Measurements from ENCODE around the gene C1orf35.
A peak's percentile ranks its signal among the peaks of the same experiment; 100 is the strongest.

Gene C1orf35

DNA sequence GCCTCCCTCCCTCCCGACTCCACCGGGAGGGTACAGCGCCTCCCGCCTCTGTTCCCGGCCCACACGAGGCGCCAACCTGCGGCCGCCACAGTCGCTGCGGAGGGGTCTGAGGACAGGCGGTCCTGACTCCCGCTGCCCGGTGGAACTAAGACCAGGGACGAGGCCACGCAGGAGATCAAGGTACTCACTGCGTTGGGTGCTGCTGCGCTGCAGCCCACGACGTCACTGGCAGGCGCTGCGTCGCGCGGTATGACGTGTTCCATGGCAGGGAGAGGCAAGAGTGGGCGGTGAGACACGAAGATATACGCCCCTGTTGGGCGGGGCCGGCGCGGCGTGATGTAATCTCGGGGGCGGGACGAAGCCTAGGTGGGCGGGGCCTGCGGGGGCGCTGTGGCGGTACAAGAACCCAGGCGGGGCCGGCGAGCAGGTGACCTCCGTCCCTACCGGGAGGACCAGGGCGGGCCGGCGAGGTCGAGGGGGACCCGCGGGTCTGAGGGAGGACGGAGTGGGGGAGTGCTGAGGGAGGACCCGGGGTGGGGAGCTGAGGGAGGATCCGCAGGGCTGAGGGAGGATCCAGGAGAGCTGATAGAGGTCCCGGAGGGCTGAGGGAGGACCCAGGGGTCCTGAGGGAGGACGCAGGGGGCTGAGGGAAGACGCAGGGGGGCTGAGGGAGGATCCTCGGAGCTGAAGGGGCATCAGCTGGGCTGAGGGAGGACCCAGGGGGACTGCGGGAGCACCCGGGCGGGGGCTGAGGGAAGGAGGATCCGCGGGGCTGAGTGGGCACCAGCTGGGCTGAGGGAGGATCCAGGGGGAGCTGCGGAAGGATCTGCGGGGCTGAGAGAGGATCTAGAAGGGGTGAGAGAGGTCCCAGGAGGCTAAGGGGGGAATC, 6.2 kb upstream of the C1orf35 start, which contains the start of gene MRPL55:
TSS of gene MRPL55 (minus strand) at position 227 of the 889 bp plus-strand sequence. CDS start 1,039 bp downstream, outside the sequence.
- DNase-seq: peak; percentile 98

DNA sequence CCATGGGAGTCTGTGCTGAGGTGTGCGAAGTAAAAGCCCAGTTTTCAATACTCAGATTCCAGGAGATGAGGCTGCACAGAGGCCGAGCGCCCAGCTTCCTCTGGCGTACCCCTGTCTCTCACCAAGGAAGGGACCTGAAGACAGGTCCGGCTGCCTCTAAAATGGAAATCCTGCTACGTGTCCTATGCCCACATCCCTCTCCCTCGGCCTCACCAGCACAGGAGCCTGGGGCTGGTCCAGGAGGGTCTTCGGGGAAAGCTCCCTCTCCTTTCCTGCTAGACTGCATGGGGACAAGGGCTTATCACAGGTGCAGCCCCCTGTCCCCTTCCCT, 5.6 kb upstream of the C1orf35 start:
- no peak for DNase-seq

DNA sequence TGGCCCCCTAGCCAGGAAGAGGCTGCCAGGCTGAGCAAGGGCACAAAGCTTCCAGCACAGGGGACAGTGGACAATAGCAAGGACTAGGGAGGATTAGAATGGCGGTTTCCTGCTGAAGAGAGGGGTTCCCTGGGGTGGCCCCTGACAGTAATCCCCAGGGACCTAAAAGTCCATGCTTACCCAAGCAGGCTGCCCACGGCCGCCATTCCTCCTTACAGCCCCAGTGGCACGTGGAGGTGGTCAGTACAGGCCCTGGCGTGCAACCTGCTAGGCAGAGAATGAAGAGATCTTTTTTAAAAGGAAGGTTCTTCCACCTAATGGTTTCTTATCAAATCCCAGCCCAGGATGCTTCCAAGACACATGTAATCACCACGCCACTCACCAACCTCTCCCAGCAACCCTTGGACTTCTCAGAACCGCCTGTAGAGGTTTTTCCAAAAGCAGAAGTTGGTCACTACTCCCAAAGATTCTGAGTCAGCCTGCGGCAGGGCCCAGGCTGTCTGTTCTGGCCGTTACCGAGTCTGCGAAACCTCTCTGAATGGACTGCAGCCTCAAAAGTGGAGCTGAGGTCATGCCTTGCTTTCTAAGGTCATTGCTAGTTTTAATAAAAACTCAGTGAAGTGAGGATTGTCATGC, 5.0 kb upstream of the C1orf35 start:
- no peak for DNase-seq

DNA sequence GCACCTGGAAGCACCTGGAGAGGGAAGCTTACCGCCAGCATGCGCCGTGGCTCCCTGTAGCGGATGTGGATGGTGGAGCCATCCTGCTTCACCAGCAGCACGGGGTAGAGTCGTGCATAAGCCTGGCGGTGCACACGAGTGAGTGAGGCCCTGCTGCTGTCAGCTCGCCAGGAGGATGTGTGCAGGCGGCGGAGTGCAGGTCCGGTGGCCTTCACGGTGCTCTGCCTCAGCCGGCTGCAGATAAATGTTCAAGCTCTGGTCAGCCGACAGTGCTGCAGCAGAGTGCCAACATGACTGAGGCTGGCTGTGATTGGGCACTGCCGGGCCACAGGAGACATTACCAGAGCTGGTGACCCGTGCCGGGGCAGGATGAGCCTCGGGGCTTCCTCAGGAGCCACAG, 4.5 kb upstream of the C1orf35 start:
- no peak for DNase-seq

- DNase-seq: no peak
These were observed 3.6 kb upstream of the C1orf35 start for GRCh38 chr1:228106800-228107054.

DNA sequence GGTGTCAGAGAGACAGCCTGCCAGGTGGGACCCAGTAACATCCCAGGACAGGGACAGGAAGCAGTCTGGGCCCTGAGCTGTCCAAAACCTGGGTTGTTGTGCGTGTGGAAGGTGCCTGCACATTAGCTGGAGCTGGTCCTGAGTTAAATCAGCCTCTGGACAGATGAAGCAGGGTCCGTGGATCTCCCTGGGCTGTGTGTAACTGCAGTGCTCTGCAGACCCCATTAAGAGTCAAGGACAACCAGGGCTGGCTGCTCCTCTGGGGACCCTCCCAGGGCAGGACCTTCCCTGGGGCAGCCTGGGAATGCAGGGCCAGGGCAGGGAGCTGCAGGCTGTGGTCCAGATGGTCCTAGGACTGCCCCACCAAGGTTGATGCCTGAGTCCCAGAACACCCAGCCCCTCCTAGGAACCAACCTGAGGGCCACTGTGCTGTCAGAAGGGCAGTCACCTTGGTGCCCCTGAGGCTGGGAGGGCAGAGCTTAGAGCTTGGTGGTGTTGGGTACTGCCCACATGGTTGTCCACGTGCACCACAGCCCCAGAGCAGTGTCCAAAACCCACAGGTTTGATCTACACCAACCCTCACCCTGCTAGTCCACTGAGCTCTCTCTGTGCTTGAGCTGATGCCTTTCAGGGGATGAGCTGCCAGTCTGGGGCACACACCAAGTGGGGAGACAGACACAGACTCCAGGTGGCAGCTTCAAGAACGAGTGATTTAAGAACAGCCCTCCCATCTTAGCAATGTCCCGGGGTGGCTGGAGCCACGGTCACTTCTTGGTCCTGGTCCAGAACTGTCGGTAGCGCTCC, 3.1 kb upstream of the C1orf35 start:
- no peak for DNase-seq

DNA sequence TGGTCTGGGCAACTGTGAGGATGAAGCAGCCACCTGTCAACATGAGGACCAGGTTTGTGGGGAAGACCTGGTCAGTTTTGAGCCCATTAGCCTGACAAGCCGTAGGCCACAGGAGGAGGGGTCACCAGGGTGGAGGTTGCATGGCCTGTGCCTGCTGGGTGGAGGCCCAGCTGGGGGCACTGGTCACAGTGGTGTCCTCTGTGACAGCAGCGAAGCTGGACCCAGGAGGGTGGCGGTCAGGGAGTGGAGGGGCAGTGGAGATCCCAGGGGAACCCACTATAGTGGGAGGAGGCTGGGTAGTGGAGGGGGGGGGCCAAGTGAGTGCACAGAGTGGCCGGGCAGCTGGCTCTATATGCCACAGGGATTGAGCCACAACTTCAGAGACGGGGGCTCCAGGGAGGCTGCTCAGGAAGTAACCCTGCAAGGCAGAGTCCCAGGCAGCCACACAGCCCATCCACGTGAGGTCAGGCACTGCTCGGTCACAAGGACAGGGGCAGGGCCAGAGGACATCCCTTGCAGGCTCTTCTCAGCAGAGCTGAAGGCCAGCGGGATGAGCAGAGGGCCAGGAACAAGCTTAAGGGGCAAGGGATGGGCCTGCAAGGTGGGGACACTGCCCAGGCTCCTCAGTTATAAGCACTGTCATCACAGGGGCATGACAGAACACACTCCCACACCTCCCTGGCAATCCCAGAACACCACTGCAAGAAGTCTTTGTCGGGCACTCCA, 2.3 kb upstream of the C1orf35 start:
- no peak for DNase-seq

- DNase-seq: no peak
These were observed 1.6 kb upstream of the C1orf35 start for GRCh38 chr1:228104526-228105269.

DNA sequence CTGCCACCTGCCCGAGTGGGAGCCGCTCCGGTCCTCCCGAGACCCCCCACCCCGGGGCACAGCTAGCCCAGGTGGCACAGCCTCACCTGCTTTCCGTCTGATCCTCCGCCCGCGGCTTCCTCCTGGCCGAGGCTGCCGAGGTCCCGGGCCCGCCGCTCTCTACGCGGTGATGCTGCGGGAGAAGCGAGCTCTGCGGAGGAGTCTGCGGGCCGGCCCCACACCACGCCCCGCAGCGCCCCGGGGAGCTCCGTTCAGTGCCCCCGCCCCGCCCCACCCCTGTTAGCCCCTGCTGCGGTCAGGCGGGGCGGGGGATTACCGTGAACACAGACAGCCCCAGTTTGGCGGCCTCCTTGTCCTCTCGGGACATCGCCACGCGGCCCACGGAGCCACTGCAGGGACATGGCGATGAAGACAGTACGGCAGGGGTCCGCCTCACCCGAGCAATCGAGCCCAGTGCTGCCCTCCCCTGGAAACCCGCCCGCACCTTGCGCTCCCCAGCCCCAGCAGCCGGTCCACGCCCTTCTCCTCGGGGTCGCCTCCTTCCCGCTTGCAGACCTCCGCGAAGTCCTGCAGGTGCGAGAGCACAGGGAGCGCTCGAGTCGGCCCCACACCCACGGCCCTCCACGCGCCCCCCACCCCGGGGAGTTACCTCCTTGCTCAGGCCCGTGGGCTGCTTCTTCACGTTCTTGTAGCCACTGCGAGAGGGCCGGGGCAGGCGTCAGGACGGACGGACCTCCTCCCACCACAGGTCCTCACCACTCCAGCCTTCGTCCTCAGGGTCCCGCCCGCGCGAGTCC, 933 bp downstream of the C1orf35 start:
- peak; percentile 70 for DNase-seq

GRCh38 chr1:228101614-228101993, 1.5 kb downstream of the C1orf35 start:
- DNase-seq: no peak

- no peak for DNase-seq
These were observed 2.1 kb downstream of the C1orf35 start for GRCh38 chr1:228100822-228101613.

DNA sequence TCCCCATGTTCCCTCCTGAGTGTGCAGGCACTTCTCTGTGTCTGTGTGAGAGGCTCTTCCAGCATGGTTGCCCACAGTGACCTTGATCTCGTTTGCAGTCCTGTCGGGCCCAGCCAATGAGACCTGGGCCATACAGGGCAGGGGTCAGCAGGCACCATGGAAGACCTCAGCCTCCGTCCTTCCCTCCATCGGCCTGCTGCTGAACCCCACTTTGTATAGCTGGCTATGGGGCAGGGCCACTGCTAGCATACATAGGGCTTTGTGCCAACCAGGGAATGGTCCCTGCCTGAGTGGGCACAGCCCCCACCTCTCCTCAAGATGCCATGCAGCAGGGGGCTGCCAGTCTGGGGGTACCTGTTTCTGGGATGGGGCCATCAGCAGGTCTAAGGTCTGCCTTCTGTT, 3.8 kb downstream of the C1orf35 start:
- DNase-seq: no peak

GRCh38 chr1:228098323-228098931, 4.7 kb downstream of the C1orf35 start:
- no peak for DNase-seq

GRCh38 chr1:228097333-228098081, 5.6 kb downstream of the C1orf35 start:
- no peak for DNase-seq

DNA sequence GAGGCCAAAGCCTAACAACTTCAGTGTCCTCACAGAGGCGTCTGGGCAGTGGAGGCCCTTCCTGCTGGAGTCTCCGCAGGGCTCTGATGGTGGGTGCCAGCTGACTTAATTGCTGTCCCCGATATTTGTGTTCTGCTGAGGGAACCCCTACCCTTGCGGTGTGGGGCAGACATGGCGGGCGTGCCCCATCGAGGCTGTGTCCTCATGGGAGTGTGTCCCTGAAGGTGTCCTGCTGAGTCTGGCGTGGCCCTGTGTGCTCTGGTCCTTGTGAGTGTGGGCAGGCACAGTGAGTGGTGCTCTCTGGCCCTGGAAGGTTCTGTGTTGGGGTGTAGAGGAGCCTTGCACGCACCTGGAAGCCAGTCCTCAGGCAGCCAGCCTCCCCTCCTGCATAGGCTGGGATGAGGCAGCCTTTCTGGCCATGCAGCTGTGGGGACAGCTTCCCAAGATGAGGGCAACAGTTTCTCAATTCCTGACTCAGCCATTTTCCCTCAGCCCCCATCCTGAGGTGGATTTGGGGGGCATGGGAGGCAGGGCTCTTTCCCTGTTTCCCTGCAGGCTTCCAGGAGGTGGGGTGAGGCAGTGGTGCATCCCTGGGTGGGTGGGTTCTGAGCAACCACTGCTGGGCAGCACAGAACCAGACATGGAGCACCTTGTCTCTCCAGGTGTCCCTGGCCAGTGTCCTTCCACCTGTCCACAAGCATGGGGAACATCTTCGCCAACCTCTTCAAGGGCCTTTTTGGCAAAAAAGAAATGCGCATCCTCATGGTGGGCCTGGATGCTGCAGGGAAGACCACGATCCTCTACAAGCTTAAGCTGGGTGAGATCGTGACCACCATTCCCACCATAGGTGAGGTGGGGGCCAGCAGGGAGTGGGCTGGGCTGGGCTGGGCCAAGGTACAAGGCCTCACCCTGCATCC, 6.5 kb downstream of the C1orf35 start:
- no peak for DNase-seq

- no peak for DNase-seq
These were observed 7.2 kb downstream of the C1orf35 start for GRCh38 chr1:228095938-228096337.

- no peak for DNase-seq
These were observed 8.0 kb downstream of the C1orf35 start for GRCh38 chr1:228095161-228095560.

DNA sequence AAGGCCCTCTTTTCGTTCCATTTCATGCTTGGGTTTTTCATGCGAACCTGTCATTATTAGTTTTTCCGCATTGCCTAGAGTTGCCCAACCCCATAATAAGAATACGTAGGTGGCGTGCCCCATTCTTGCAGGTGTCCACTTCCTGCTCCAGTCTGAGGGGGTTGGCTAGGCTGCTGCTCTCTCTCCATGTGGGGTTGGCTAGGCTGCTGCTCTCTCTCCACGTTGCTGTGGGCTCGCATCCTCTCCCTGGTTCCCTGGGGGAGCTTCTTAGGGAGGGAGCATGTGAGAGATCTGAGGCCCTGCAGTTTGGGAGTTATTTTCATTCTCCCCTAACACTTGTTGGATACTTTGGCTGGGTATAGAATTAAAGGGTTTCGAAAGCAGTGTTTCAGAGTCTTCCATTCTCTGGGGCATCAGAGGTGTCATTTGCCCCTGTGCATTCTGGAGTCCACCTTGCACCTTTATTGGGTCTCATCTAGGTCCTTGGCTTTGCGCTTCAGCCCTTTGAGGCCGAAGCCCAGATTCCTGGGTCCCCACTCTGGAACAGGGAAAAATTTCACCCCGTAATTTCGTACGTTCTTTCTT, 8.6 kb downstream of the C1orf35 start:
- no peak for DNase-seq

Data from activated CD4-positive, alpha-beta T cell treated with anti-CD3 and anti-CD28 coated beads for 48 hours (primary cell).